NCI-H146 (cell line): ENCODE data around the gene TSPYL1.
"Not testable (repeated sequence)": the region's sequence is repeated elsewhere in the genome, so short reads cannot be mapped to it uniquely, and the experiment has no call there.

ENCODE experiments used
- DNase-seq: peaks from one replicate; lab custom pipeline; 2025; lab: John Stamatoyannopoulos, UW

The TSPYL1 gene

DNA sequence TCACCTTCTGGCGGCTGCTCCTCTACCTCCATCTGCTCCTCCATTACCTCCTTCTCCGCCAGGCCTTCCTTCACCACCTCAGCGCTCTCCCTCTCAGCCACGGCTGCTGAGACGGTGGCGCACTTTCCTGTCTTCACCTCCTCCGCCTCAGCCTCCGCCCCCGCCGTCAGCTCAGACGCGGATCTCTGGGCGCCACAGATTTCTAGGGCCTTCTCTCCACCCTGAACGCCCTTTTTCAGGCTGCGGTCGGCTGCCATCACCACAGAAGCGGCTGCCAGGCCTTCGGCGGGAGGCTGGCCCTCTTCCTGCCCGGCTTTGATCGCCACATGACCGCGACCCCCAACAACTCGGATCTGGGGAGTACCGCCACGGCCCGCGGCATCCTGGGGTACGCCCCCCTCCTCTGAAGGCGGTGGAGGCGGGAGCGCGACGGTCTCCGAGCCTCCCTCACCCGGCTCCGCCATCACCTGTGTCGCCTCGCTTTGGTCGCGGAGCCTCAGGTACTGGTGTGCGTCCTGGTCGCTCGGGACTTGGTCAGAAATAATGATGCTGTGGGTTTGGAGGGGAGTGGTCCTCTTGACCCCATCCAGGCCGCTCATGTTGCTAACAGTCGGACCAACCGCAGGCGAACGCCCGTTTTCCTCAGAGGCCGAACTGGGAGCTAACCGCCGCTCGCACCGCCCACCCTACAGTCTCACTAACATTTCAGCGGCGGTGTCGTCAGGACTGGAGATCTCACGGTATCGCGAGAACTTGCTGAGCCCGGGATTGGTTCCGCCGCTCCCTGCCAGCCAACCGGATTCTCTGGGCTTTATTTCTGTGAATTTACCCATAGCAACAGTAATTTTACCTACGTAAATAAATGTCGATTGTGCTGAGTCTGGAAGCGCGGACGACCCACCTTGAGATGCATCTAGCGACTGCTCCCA lies at the start of gene TSPYL1:
TSS of gene TSPYL1 (minus strand) at position 699 of the 929 bp plus-strand sequence. CDS start at position 599, 100 bp downstream.
- peak; percentile 98 for DNase-seq

DNA sequence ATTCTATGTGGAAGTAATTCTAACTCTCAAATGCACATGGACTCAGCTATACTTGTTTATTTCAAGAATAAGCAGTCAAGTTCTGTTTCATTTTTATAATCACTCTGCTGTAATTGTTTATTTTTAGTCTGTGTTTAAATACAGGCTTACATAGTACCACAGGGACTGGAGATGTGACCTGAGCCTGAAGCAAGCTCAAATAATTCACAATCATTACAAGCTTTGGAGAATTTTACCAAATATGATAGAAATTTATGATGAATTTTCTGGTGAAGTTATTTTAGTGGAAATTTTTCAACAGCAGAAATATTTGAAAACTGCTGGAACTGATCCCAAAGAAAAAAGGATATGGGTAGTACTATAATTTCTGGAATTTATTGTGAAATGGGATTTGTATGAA lies 49.4 kb upstream of the TSPYL1 start:
- DNase-seq, result no peak

DNA sequence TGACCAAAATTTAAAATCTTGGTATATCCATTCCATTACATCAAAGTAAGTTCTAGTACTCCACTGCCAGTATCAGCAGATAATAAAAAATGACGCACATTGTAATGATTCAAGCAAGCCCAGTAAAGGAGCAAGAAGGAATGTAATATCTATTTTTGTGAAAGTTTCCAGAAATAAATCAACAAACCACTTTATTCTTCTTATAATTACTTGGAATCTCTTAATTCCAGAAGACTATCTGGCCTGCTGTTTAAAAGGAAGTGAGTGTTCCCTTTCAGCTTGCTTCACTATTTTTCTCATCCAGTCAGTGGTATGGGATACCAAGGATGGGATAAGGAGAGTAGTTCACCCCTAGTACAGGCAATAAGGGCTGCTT lies 48.8 kb upstream of the TSPYL1 start:
- no peak for DNase-seq

DNA sequence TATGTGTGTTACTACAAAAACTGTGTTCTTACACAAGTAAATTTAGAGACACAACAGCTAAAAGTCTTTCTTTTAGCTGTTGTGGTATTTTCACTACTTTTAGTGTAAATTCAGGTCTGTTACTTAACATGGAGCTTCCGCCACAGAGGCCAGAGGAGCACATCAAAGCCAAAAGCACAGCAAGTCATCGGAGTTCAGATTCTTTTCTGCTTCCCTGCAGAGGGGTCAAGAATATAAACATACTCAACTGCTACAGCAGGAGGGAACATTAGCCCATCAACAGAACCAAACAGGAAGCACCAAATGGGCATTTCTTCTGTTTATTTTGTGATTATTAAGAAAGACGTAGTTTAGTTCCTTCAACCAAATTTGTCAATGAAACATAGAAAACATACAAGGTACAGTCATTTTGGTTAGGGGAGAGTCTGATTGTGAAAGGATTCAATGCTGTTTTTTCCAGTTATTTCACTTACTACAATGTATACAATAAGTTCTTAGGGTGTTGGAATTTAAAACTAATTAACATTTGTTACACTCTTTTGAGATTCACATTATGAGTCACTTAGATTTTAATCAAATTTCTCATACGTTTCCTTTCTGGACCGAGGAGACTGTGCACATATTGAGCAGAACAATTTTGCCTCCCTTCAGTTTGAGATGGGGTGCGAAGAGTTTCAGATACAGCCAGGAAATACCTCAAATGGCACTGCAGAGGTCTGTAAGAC lies 48.2 kb upstream of the TSPYL1 start:
- DNase-seq, result no peak

DNA sequence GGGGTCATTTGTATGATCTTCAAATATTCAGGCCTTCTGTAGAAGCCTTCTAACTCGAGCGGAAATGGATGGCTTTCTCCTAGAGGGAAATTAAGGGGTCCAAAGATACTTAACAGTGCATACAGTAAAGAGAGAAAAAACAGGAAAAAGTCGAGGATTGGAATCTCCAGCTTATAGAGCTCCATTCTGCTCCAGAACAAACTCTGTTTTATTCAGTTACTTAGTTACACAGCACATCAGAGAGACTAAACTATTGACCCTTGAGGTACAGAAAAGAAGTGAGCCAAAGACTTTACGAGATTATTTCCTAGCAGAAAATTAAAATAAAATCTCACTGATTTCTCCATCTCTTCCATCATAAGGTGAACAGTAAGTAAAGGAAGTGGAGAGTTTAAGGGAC lies 47.3 kb upstream of the TSPYL1 start:
- no peak for DNase-seq

DNA sequence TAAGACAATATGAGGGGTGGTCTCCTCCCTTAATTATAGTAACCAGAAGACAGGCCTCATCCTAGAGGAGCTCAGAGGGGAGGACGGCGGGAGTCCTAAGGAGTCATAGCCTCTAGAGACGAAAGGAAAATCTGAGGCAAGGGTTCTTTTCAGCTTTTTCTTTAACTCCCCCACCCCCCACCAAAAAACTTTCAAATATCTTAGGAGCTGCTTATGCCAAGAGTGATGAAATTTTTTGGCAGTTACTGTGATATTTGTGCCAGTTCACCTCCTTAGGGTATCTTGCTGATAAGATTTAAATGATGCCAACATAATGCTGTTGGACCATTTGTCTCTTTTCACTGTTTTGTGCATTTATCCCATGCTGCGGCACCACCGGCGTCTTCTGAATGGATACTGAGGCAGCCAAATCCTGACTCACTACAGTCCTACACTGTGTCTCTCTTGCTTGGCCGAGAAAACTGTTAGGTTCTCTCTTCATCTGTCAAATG lies 46.5 kb upstream of the TSPYL1 start:
- no peak for DNase-seq

DNA sequence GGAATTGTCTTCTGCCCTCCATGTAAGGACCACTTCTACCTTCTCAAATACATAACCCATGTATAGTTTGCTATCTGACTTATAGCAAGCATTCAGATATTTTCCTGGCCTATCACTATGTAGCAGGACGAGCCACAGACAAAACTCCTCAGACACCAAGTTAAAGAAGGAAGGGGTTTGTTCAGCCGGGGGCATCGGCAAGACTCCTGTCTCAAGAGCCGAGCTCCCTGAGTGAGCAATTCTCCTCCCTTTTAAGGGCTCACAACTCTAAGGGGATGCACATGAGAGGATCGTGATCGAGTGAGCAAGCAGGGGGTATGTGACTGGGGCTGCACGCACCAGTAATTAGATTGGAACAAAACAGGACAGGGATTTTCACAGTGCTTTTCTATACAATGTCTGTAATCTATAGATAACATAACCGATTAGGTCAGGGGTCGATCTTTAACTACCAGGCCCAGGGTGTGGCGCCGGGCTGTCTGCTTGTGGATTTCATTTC lies 46.0 kb upstream of the TSPYL1 start:
- not testable (repeated sequence) for DNase-seq

DNA sequence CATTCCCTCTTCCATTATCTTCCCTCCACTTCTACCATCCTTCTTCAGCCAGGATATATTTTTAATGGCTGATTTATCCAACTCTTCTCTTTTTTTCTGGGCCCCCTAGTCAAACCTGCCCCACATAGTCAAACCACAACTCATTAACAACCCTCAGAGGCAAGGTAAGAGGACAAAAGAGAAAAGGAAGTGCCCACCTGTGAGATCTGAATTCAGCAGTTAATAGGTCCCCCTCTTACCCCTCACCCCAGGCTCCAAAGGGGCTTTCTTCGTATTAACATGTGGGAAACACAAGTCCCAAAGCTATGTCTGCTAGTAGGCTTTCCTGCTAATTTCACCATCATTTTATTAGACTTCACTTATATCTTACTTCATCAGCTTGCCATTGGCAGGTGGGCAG lies 44.1 kb upstream of the TSPYL1 start:
- DNase-seq, result no peak

DNA sequence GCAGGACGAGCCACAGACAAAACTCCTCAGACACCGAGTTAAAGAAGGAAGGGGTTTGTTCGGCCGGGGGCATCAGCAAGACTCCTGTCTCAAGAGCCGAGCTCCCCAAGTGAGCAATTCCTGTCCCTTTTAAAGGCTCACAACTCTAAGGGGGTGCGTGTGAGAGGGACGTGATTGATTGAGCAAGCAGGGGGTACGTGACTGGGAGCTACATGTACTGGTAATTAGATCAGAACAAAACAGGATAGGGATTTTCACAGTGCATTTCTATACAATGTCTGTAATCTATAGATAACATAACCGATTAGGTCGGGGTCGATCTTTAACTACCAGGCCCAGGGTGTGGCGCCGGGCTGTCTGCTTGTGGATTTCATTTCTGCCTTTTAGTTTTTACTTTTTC lies 42.2 kb upstream of the TSPYL1 start:
- DNase-seq, result not testable (repeated sequence)

DNA sequence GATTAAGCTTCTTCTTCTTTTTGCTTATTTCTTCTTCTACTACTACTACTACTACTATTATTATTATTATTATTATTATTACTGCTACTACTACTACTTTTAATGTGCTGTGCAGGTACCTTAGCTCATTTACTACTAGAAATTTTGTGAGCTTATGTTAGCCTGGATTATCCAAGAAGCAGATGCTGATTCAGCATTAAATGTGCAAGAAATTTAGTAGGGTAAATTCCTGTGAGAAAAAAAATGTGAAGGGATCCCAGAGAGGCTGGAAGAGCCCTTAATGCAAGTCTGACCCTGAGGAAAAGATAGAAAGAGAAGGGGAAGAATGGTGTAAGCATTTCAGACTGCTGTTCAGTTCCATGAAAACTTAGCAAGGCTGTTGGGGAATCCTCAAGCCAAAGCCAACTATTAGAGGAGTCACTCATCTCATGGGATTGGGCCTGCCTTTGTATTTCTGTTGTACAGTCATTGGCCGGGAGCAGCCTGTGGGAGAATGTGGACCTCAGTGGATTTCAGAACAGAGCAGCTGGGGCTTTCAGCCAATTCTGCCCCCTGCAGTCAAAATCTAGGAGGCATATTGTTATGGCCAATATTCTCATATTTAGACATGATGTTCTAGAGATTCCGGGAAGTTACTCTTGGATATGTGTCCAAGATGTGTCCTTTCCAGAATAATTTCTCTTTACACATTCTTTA lies 37.2 kb upstream of the TSPYL1 start:
- no peak for DNase-seq

DNA sequence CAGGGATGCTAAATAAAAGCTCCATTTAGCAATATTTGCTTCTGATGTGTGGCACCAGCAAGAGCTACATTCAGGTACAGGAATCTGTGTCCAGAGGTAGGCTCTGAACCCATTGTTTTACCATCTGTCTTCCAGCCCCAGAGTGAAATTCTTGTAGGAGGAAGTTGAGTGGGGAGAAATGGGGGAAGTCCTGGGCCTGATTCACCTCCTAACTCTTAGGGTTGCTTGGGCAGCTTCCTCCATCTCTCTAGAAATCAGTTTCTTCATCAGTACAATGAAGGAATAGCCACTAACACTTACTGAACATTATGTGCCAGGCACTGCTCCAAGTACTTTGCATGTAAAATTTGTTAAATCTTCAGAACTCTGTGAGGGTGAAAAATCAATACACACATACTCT lies 35.1 kb upstream of the TSPYL1 start:
- DNase-seq, result no peak

DNA sequence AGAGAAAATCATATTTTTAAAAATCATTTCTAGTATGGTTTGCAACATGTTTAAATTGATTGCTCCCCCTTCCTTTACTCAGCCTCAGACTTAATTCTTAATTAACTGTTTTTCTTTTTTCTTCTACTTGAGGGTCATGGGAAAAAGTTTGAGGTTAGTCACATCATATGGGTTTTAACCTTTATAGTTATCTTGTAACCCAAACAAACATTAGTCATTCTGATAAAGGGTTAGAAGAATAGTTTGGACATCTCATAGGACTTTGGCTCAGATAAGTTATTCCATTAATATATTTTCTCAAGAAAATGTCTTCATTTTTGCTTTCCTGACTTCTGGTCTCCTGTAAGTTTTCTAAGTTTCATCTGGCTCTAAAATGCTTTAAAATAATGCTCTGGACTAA lies 34.5 kb upstream of the TSPYL1 start:
- DNase-seq, result no peak

DNA sequence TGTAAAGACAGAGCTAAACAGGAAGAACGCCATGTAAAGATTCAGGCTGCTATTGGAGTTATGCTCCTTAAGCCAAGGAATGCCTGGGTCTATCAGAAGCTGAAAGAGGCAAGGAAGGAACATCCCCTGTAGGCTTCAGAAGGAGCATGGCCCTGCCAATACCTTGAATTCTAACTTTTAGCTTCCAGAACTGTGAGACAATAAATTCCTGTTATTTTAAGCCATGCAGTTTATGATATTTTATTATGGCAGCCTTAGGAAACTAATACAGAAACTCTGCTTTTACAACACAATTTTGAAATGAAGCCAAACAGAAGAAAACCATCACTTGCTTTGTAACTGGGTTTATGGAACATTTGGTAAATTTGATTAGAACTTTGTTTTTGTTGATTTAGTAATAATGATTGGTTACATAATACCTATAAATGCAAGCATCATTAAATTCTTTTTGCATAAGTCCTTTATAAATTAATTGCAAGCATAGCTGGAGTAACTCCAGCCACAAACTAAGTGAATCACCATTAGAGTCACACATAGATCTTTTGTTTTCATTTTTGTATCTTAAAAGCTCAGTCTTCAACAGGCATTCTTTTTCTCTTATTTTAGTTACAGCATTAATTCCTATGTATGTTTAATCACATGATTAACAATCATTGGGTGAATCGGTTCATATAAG lies 33.5 kb upstream of the TSPYL1 start:
- no peak for DNase-seq

DNA sequence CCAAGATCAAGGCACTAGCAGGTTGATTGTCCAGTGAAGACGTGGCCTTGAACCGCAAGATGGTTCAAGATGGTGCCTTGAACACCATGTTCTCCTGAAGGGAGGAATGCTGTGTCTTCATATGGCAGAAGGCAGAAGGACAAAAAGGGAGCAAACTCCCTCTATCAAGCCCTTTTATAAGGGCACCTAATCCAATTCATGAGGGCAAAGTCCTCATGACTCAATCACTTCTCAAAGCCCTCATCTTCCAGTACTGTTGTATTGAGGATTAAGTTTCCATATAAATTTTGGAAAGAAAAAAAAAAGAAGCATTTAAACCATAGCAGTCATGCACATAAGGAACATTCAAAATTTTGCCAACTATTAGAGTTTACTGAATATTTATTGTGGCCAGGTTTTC lies 29.9 kb upstream of the TSPYL1 start:
- DNase-seq, result no peak

DNA sequence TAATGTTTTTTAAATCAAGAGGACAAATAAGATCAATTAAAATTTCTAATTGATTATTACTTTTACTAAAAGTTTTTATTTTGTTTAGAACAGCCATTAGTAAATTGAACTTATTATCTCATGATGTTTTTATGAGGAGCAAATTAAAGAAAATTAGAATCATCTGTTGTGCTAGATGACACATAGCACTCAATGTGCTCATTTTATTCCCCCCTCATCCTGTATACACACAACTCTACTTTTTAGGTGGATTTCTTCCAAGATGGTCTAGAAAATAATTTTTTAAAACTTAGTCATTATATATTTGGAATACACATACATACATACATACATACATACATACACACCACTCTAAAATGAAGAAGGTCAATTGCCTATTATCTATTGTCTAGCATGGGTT lies 29.3 kb upstream of the TSPYL1 start:
- DNase-seq, result no peak

DNA sequence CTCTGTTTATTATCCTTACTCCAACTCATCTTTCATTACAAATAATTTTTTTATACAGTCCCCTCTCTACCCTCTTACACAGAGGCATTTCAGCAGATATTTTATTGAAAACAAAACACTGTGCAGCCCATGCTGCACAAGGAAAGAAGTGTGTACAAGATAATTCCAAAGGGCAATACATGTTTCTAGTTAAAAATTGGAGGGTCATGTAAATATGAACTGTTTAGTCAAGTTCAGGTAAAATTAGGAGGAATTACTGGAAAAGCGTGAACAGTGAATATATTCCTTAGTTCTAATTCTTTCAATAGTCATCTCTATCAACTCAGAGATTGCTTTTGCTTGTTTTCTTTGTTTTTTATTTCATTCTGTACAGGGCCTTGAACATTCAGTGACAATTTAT lies 27.9 kb upstream of the TSPYL1 start:
- no peak for DNase-seq

DNA sequence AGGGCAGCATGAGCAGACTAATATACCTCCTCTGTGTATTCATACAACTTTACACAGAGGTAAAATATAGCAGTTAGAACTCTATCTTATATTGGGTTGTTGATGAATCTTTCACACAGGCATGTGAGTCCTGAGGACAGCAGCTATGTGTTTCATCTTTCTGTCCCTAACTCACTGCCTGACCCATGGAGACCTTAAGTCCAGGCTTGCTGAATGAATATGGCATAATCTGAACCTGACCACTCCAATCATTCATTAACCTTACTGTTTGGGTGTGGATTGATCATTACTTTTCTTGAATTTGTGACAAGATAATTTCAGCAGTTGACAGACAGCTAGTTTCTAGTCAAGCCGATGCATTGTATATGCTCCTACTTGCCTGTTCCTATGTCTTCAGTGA lies 27.3 kb upstream of the TSPYL1 start:
- no peak for DNase-seq

DNA sequence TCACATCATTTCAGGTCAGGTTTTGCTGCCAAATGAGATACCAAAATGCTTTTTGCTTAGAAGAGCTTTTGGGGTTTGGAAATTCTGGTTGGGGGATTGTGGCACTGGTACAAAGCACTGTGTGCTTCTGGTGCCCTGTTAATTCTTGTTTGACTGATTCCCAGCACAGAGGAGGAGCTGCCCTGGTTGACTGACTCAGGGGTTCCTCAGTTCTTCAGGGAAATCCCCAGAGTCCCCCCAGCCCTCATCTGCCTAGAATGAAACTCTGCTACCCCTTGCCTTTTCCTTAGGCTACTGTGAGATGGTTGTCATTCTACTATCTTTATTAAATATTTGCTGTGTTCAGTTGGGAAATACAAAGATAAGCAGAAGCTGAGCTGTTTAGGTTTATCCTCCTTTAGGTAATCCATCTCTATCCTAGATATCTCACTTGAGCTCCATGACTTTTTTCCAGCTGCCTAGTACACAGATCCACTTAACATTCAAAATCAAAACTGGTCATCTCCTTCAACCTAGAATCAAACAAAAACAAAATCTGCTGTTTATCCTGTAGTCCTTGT lies 24.9 kb upstream of the TSPYL1 start:
- no peak for DNase-seq

DNA sequence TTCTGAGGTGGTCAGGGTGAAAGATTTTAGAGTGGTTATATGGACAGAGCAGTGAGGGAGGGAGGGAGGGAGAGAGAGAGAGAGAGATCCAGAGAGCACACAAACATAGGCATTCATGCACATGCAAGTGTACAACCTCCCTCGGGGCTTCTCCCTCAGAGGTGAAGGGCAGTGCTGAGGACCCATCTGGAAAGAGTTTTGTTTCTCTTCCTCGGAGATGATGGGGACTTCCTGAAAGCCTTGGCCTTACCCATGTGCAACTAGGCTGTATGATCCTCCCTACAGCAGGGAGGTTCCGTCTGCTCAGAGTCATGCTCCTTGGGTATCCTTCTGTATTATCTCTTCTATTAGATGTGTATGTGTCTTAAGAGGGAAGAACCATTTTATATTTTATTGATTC lies 21.4 kb upstream of the TSPYL1 start:
- DNase-seq, result no peak

DNA sequence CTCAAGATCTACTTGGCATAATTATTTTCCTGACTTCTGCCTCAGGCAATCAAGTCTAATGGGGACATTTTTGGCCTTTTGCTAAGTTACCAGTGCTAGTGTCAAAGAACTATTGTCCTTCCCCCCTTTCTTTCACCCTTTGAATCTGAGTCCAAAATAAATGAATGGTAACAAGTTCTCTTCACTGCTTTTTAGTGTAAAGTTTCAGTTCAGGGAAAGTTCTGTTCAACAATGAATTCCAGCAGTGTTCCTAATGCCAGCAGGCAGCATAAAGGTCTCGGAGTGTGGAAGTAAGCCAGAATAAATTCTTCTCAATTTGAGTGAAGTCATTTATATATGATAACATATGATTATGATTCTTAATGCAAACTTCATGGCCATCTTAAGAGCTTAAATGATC lies 20.8 kb upstream of the TSPYL1 start:
- no peak for DNase-seq

DNA sequence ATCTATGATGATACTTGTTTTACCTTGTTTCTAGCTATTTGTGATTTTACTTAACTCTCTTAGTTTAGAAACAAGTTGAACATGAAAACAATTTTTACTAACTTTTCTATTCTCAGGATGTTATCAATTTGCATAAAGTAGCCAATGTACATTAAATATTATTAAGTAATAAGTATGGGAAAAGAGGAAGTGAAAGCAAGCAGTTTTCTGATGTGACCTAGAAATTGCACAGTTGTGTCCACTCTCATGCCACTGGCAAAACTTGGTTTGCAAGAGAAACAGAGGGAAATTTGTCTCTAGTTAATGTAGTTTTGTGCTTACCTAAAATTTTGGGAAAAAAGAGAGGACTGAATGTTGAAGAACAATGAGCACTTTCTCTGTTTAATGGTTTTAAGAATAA lies 19.2 kb upstream of the TSPYL1 start:
- no peak for DNase-seq

DNA sequence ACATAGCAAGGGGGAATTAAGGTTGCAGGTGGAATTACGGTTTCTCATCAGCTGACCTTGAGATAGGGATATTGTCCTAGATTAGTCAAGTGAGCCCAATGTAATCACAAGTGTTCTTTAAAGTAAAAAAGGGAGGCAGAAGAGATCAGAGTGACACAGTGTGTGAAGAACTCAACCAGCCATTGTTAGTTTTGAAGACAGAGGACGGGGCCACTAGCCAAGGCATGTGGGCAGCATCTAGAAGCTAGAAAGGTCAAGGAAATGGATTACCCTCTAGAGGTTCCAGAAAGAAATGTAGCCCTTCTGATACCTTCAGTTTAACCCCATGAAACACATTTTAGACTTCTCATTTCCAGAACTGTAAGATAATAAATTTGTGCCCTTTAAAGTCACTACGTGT lies 18.5 kb upstream of the TSPYL1 start:
- no peak for DNase-seq
